Kasumi-1 (cell line): ENCODE measurements around the gene LRRC34.

Experiments
- DNase-seq, 2 experiments: peaks; one replicate each; lab custom pipeline; 2025; lab: John Stamatoyannopoulos, UW

Gene LRRC34

DNA sequence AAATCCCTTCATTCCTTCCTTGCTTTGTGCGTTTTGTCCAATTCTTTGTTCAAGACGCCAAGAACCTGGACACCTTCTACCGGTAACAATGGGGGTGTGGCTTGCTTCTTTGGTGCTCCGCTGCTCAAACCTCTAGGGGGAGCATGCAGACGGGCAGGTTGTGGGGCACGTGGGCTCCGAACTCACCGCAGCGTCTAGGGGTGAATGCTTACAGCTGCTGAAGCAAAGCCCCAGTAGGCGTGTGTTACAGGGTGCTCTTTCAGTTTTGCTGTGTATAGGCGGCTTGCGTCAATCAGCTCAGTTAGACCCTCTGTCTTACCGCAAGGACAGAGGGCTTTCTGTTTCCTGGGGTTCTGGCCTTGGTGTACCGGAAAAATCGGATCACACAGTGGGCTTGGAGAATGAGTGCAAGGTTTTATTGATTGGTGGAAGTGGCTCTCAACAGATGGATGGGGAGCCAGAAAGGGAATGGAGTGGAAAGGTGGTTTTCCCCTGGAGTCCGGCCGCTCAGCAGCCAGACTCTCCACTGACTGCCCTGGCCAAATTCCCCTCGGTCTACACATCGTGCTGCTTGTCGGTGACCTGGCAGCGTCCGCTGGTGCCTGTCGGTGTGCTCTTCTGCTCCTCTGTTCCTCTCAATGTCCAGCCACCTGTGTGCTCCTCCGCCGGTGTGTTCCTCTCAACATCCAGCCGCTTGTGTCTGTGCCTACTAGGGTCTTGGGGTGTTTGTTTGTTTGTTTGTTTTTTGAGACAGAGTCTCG is 1.2 kb upstream of the LRRC34 start:
- DNase-seq = peak; percentile 88 to 91

DNA sequence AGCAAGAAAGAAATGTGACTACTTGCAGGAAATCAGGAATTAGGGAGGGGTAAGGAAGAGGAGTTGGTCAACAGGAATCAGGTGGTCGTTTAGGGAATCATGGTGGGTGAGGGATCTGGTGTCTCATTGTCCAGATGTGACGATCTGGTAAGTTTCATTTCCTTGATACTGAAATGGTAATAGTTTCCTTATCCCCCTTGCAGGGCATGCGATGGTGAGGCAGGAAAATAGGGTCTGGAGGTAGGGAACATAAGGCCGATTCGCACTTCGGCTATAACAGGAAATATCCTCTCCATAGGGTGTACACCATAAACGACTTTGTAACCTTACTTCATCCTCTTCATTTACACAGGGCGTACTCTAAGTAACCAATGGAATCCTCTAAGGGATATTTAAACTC is 574 bp upstream of the LRRC34 start:
- peak; percentile 46 to 60 for DNase-seq

DNA sequence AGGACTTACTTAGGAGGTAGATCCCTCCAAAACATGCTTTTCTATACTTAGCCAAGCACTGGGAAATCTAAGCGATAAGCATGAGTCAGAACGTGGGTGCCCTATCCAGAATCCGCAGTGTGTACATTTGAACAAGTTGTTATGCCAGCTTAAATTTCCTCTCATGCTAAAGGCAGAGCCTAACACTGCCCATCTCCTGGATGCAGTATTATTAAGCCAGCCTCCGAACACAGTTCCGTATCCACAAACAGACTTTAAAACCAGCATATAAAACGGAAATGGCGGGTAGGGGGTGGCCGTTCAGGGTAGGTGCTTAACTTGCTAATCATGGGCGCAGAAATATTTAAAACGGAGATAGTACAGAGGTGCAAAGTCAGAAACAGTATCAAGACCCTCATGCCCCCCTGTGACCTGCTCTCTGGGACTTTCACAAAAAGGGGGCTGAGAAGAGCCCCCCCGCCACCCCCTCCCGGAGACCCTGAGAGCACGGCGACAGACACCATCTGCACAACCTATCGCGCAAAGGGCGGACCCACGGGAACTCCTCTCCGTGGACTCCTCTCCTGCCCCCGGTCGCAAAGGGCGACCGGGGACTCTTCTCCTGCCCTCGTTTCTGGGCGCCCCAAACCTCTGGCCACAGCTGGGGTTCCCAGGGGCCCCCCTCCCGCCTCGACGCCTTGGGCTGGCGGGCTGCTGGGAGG is 923 bp downstream of the LRRC34 start:
- peak; percentile 68 to 76 for DNase-seq

DNA sequence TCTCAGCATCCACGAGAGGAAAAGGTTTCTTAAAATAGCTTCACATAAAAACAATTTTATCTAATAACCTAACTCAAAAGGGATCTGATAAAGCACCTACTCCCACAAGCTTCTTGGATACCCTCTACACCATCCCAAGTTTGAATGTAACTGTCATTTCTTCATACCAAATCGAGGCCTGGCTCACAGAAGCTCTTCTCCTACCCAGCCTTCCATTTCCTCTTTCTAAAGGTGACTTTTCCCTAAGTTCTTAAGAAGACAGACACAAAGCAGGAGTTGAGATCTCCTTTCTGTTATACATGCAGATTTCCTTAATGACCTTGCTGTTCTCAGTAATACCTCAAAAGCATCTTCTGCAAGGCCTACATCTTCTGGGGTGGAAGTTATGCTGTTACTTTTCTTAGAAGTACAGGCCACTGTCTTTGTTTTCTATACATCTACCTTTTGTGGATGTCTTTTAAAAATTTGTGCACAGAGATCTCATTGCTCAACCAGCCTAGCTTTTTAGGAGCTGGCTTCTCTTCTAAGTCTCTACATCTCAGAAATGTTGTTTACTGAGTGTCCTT is 3.4 kb downstream of the LRRC34 start:
- DNase-seq = peak; percentile 27 to 29

DNA sequence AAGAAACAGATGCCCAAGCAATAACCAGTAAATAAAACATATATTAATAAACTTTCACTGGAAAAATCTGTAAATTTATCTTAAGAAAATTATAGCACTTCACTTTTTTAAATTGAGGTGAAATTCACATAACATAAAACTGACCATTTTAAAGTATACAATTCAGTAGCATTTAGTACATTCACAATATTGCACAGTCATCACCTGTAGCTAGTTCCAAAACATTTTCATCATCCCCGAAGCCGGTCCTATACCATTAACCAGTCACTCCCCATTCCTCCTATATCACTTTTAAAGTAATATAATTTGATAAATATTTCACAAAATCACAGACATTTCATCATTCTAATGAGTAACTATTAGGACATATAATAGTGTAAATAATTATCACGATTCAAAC is 8.0 kb downstream of the LRRC34 start:
- DNase-seq = no peak

DNA sequence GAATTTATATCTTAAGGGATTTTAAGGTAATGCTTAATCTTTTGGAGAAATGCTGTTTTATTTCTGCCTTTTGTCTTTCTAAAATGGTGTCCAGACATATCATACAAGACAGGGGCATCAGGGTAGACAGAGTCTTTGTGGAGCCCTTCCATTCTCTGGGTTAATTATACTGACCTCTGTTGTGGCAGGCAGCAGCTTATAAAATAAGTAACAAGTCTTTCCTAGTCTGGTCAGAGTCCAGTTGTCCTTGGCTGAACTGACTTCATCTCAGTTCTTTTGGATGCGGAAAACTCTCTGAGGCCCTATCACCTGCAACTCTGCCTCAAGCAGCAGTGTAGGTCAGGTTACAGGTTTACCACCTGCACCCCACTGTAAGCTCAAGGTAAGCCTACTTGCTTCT is 20.3 kb downstream of the LRRC34 start:
- no peak for DNase-seq

DNA sequence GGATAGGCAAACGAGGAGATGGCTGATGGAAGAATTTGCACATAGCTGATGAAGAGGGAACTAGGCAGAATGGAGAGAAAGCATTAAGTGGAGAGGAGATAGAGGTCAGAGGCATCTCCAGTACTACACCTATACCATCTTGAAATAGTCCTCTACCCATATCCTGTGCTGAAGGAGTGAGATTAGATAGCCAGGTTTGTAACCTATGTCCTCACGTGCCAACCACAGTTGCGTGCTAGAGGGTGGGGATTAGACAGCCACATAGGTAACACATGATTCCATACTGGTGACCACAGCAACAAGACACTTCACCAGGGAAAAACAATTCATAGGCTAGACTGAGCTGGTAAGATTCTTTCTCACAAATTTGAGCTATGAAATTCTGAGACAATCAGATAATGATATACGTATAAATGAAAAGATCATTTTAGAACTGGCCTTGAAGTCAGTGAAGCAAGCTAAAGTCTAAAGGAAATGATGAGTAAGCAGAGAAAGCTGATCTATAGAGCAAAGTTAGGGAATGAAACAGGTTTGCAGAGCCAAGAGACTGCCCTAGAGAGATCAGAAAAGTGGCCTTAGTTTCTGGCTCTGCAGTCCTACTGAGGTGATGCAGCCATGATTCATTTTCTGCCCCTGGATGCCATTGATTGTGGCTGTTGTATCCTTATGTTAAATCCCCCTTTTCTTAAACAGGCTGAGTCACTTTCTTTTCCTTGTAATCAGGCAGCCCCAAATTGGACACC is 21.8 kb downstream of the LRRC34 start:
- no peak for DNase-seq

DNA sequence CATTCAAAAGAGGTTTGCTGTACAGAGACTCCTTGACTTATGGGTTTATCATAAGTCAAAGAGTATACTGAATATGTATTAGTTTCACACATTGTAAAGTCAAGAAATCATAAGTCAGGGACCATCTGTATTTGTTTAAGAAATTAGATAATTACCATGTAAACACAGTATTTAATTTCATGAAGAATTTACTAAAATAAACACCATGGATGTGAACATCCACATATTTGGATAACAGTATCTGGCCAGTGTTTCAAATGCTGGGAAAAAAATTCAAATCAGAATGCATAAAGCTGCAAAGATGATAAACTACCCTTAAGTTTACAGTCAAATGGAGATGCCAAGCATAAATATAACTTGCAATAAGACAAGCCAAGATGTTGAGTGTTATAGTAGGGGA is 22.5 kb downstream of the LRRC34 start:
- DNase-seq = no peak

DNA sequence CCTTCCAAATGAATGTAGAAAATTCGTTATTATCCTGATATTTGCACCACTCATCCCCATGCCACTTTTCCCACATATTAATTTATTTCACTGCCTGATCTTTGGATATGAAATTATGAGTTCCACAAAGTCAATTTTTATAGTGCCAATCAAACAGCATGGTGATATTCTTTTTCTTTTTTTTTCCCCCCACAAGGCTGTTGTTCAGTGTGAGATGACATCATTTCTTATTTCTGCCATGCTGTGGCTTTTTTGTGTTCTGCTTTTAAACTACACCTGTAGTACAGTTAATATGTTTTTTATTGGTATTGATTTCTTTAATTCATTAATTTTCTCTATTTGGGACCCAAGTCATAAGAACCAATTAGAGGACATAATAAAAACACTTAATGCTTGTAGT is 24.9 kb downstream of the LRRC34 start:
- DNase-seq = no peak

DNA sequence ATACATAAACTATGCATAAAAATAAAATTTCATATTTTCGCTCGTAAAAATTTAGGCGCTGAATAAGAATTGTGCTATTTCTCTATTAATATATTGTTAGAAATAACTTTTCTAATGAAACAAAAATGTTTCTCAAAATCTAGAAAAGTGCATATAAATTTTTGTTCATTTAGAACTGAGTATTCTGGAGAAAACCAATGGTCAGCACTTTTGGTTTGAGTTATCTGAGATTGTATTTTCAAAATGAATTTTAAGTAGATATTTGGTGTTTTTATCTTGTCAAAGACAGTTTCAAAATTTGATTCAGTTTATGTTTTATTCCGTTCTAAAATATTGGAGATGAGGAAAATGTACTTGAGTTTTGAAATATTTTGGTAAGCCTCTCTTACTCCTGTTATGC is 25.6 kb downstream of the LRRC34 start:
- no peak for DNase-seq

DNA sequence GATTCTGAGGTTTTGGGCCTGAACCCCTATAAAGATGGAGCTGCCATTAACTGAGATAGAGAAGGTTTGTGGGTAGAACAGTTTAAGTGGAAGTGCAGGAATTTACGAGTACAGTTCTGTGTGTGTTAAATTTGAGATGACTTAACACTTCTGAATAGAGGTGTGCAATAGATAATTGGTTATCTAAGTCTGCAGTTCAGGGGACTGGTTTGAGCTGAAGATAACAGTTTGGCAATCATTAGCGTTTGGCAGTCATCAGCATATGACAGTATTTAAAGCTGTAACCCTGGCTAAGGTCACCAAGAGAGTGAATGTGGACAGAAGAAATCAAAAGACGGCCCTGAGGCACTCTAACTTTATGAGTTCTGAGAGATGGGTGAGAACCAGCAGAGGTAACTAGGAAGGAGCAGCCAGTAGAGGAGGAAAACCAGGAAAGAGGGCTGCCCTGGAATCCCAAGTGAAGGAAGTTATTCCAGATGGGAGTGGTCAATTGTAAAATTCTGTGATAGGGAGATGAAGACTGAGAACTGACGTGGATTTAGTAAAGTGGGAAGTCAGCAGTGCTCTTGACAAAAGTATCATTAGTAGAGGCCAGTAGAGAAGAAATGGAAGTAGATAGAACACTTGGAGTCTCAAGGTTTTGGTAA is 31.4 kb downstream of the LRRC34 start:
- no peak for DNase-seq

DNA sequence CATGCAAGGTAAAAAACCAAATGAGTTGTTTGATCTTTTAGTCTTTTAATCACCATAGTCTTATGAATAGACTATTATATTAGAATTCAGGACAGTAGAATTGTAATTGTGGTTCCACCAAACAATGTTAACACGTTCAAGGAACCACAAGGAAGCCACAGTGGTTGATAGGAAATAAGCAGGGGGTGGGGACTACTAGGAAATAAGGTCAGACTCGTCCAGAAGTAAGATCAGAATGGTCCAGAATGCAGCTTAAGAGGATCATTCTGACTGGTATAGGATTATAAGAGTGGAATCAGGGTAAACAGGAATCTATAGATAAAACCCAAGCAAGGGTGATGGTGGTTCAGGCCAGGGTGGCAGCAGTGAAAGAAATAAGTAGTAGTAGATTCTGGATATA is 32.0 kb downstream of the LRRC34 start:
- DNase-seq = no peak

DNA sequence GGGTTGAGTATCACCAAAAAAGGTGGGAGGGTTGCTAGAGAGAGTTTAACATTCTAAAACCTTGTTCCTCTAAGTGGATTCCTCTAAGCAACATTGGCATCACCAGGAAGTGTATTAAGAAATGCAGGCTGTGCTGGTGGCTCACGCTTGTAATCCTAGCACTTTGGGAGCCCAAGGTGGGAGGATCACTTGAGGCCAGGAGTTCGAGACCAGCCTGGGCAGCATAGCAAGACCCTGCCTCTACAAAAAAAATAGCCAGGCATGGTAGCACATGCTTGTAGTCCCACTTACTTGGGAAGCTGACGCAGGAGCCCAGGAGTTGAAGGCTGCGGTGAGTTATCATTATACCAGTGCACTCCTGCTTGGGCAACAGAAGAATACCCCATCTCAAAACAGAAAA is 34.9 kb downstream of the LRRC34 start:
- DNase-seq = no peak

DNA sequence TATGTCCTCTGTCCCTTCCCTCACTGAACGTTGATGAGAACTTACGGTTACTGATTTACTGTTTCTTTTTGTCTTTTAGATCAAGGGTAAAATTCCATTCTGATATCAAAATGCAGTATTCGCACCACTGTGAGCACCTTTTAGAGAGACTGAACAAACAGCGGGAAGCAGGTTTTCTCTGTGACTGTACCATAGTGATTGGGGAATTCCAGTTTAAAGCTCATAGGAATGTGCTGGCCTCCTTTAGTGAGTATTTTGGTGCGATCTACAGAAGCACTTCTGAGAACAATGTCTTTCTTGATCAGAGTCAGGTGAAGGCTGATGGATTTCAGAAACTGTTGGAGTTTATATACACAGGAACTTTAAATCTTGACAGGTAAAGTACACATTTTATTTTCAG is 38.5 kb downstream of the LRRC34 start:
- DNase-seq = no peak

DNA sequence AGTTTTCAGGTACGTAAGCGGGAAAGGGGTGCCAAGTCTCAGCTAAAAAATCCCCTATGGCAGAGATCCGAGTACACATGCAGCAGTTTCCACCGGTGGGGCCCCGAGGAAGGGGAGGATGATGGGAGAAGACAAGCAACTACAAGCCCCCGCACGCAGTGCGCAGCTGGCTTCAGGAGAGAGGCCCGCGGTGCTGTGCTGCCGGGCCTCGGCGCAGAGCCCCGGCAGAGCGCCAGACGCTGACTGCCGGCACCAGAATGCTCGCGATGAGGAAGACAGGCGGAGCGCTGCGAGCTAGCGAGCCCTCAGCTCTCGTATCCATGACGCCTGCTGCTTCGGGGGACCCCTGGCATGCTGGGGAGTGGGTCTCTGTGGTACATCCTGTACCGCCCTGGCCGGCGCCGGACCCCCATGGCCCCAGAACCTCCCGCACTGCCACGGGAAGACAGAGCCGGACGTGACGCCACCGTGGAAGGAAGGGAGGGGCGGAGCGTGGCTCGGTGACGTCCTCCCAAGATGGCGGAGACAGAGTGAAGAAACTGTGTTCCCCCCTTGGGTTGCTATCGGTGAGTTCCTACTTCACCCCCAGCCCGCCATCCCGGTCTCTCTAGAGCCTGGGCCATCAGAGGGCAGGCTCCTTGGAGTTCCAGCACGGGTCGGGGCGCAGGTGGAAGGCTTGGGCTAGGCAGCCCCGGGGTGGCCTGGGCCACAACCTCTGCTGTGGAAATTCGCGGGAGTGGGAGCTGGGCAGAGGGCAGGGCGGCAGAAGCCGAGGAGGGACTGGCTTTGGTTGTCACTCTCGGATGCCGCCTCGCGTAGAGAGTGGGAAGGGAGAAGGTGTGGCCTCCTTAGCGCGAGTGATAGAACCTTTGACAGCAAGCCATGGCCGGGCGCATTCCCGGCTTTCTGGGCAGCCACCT is 39.5 kb downstream of the LRRC34 start, which contains the start of gene MYNN:
TSS of gene MYNN (plus strand) at position 500 of the 920 bp plus-strand sequence. CDS start 900 bp downstream, outside the sequence.
- peak; percentile 86 to 87 for DNase-seq

DNA sequence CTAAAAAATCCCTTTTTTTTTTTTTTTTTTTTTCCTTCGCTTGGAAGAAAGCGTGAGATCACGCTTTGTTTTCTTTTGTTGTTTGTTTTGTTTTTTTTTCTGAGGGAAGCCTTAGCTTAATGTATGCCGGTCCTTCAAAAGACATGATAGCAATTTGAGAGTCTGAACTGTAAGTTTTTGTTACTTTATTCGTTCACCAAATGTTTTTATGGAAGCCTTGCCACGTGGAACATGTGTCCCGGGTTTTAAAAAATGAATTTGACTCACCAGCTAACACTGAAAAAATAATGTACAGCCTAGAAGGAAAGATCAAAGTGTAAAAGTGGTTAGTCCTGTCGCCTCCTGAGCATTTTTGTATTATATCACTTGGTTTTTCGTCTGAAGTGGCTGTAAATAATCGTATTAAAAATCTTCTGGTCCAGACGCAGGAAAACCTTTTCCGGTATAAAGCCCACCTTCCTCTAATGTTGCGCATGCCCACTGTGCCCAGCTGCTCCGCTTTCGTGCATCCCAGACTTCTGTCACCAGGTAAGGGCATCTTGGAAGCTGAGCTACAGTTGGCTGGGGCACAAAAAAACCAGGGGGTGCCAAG is 40.3 kb downstream of the LRRC34 start:
- DNase-seq = peak; percentile 68 to 80

DNA sequence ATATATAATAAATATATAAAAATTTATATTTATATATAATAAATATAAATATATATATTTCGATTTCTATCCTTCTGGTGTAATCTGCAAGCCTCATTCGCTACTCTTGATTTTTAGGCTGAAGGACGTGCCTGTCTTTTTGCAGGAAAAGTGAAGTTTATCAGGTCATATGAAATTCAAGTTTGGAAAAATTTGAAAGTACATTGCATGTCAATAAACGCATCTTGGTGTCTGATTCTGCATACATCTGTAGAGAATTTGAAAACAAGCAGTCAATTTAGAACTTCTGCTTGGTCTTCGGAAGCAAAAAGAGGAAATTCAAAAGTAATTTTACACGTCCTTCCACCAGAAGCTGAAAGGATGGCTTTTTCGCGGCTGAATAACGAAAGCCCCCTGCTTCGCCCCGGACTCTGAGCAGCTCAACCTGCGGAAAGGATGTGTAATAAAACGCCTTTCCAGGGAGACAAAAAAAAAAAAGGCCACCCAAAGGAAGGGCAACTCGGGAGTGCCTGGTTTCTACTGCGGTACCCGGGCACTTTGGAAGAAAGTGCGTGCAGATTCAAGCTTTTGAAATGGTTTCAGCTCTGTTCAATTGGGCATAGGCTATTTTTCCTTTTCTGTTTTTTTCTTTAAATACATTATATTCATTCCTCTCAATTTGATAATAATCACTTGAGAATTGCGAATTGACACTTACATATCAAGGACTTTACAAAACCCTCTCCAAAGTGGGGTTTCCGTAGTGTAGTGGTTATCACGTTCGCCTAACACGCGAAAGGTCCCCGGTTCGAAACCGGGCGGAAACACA is 41.0 kb downstream of the LRRC34 start:
- DNase-seq = peak; percentile 84 to 92

DNA sequence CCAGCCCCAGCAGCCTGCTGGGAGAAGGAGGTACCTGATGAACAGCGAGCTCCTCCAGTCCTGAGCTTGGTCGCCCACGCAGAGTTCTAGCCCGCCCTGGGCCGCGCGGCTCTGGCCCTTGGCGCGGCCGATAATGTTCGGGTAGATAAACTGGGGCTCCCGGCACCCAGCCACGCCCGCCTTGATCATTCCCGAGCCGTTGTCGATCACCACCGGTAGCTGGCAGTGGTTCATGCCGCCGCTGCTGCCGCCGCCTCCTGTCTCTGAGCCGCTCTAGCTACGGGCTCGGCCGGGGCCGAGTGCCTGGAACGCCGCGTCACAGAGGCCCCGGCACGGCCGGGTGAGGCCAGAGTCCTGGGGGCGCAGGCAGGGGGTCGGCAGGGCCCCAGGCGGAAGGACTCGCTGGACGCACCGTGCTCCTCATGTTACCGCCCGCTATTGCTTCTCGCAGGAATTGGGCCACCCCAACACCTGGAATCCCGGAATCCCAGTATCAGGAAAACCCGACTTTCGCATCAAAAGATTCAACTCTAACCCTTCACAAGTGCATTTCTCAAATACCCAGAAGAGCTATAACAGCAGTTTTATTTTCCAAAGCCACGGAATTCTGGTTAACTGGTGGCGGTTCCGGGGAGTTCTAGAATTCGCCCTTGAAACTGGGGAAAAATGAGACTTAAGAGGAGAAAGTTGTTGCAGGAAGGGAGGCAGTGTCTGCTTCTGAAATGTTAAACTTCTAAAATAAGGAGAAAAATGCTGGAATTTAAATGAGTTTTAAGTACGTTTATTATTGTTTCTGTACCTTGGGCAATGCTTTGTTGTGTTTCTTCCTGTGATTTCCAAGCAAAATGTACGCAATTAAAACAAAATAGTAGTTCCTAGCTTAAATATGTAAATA is 43.2 kb downstream of the LRRC34 start, which contains the start of gene ACTRT3:
TSS of gene ACTRT3 (minus strand) at position 275 of the 895 bp plus-strand sequence. CDS start at position 234, 41 bp downstream.
- peak; percentile 60 to 64 for DNase-seq
